GM18868 (cell line): ENCODE results near the gene RECK.
A peak's percentile ranks its signal among the peaks of the same experiment; 100 is the strongest.
"Not testable (repeated sequence)": the region's sequence is repeated elsewhere in the genome, so short reads cannot be mapped to it uniquely, and the experiment has no call there.

ENCODE experiments used
- ATAC-seq: cut with Tn5 transposase; IDR thresholded peaks from one replicate; pipeline ENCODE4 v1.9.1; 2021; ENCODE audit warnings: mild to moderate bottlenecking, moderate library complexity; ENCODE audit not compliant: unreplicated experiment

RECK gene, protein sequence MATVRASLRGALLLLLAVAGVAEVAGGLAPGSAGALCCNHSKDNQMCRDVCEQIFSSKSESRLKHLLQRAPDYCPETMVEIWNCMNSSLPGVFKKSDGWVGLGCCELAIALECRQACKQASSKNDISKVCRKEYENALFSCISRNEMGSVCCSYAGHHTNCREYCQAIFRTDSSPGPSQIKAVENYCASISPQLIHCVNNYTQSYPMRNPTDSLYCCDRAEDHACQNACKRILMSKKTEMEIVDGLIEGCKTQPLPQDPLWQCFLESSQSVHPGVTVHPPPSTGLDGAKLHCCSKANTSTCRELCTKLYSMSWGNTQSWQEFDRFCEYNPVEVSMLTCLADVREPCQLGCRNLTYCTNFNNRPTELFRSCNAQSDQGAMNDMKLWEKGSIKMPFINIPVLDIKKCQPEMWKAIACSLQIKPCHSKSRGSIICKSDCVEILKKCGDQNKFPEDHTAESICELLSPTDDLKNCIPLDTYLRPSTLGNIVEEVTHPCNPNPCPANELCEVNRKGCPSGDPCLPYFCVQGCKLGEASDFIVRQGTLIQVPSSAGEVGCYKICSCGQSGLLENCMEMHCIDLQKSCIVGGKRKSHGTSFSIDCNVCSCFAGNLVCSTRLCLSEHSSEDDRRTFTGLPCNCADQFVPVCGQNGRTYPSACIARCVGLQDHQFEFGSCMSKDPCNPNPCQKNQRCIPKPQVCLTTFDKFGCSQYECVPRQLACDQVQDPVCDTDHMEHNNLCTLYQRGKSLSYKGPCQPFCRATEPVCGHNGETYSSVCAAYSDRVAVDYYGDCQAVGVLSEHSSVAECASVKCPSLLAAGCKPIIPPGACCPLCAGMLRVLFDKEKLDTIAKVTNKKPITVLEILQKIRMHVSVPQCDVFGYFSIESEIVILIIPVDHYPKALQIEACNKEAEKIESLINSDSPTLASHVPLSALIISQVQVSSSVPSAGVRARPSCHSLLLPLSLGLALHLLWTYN

DNA sequence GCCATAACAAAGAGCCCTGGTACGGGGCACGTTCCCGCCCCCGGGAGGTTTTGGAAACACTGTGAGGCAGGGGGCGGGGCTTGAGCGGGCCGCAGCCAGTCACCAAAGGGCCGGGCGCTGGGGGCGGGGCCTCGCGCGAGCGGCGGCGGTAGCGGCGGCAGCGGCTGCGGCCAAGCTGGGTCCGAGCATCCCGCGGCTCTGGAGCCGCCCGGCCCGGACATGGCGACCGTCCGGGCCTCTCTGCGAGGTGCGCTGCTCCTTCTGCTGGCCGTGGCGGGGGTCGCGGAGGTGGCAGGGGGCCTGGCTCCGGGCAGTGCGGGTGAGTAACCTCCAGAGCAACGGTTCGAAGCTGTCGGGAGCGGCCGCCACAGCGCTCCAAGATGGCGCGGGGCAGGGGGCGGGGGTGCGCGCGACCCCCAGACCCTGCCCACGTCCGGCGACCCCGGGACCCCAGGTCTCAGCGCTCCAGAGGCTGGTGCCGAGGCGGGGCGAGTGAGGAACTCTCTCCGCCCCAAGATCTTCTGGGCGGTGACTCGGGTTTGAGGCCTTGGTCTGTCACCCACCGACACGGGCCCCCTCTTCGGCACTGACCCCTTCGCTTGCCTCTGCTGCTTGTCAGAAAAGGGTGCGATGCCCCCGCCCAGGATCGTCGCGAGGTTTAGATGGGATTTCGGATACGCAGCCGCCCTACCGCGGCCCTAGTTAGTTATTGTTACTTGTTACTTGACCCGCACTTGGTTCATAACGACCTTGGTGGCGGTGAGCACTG is at the start of gene RECK:
Gene RECK, plus strand, starts transcription at position 134 of the 769 bp plus-strand sequence. Its CDS starts 86 bp downstream, at position 220.
- peak; percentile 90 for ATAC-seq

DNA sequence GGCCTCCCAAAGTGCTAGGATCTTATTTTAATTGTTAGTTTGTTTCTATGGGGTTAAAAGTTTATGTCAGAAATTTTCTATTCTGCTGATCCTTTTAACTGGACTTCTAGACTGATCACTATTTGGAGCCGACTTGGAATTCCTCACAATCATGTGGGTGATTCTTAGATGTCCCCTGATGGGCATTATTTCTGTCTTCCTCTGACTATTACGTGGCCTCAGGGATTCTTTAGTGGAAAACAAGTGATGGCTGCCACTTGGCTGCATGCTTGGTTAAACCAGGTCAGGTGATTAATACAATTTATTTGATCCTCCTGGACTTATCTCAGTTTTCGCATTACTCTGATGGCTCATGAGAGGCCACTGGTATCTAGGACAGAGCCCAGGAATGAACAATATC is 46.6 kb upstream of the RECK start:
- ATAC-seq = no peak

DNA sequence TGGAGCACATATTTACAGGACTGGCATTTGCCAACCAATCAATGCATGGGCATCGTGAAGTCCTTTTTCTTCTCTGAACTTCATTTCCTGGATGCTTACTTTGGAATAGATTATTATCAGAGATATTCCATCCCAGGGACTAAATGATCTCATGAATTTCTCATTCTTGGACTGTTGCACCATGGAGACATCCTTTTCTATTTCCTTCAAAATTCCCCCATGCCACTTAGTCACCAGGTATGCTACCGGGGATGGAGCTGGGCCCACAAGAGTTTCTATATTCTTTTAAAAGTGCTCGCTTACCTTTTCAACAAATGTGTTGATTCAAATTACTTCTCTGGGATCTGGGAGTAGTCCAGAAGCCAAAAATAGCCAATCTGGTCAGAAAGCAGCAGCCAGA is 43.6 kb upstream of the RECK start:
- ATAC-seq = not testable (repeated sequence)

DNA sequence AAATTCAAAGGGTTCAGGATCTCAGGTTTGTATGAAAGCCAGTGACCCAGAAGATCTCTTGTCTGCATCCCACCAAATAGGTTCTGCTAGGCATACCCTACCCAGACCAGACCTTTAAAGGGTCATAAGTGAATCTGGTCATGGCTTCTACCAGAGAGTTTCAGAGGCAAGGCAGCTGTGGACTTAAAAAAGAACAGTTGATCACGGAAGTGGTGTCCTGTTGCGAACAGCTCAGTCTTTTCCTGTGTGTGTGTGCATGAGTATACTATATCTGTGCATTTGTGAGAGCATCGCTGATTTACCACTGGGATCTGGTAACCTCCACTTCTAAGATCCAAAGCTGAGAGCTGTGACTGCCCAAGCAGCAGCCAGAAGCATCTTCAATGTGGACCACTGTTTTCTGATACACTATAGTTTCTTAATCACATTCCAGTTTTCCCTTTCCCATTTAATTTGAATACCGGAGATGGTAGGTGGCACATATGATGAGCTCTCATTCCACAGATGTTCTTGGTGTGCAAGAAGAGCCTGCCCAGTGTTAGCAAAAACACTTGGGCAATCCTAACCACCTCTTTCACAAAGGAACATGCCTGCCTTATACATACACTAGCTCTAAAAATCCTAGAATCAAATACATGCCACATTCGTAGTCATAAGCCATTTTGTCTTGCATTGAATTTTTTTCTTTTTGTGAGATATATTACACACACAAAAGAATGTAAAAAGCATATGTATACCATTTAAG is 42.6 kb upstream of the RECK start:
- no peak for ATAC-seq

DNA sequence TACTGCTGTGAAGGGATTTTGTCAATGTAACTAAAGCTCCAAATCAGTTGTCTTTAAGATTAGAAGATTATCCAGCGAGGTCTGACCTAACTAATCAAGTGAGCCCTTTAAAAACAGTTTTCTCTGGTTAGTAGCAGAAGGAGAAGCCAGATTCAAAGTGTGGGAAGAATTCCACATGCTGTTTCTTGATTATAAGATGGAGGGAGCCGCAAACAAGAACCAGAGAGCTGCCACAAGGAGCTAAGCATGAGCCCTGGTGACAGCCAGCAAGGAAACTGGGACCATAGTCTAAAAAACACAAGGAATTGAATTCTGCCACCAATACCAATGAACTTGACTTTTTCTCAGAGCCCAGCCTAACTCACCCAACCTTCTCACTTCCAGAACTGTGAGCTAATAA is 41.8 kb upstream of the RECK start:
- no peak for ATAC-seq

DNA sequence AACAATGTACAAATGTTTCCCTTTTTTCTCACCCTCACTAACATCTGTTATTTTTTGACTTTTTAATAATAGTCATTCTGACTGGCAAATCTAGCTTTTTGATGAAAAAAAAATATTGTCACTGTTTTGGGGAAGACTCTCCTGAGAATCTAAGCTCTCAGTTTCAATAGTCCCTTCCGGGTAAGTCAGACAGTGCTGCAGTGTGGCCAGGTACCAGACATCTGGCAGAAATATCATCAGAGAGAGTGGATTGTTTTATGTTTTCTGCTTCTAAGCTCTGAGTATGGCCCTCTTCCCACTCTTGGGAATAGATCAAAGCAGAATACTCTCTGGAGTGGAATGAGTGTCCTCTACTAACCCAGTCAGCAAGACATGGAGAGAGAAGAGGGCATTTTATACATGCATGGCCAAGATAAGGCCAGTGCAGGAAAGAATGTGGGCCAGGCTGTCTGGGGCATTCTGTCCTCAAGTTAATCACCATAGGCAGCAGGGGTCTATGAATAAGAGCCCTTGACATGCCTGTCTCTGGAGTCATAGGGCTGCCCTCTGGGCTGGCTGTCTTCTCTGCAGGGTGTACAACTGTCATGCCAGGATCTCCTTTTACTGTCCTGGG is 40.2 kb upstream of the RECK start:
- ATAC-seq = no peak

DNA sequence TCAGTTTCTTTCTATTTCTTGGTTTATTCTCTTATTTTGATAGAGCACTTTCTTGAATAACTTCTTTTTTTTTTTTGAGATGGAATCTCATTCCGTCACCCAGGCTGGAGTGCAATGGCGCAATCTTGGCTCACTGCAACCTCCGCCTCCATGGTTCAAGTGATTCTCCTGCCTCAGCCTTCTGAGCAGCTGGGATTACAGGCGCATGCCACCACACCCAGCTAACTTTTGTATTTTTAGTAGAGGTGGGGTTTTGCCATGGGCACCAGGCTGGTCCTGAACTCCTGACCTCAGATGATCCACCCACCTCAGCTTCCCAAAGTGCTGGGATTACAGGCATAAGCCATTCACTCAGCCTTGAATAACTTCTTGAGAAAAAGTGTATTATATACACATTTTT is 39.7 kb upstream of the RECK start:
- not testable (repeated sequence) for ATAC-seq

DNA sequence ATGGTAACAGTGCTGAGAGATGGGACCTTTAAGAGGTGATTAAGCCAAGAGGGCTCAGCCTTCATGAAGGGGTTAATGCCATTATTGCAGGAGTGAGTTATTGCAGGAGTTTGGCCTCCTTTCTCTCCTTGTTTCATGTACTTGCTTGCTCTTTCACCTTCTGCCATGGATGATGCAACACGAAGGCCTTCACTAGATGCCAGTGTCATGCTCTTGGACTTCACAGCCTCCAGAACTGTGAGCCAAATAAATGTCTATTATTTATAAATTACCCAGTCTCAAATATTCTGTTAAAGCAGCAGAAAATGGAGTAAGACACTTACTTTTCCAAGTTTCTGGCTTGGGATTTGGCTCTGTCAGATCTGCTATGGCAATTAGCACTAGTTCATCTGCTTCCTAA is 38.4 kb upstream of the RECK start:
- no peak for ATAC-seq

DNA sequence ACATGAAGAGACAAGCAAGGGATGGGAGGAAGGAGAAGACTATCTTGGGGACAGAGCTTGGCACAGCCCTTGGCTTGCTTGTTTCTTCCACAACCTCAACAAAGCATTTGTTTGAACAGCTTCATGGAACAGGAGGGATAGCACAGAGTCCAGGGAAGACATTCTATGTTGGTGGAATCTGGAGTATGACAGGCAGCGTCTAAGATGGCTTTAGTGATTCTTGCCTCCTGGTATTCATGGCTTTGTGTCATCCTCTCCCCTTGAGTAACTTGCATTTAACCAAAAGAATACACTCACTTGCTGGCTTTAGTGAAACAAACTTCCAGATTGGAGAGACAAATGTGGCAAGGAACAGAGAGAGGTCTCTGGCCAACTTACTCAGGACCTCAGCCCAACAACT is 30.8 kb upstream of the RECK start:
- ATAC-seq = no peak

DNA sequence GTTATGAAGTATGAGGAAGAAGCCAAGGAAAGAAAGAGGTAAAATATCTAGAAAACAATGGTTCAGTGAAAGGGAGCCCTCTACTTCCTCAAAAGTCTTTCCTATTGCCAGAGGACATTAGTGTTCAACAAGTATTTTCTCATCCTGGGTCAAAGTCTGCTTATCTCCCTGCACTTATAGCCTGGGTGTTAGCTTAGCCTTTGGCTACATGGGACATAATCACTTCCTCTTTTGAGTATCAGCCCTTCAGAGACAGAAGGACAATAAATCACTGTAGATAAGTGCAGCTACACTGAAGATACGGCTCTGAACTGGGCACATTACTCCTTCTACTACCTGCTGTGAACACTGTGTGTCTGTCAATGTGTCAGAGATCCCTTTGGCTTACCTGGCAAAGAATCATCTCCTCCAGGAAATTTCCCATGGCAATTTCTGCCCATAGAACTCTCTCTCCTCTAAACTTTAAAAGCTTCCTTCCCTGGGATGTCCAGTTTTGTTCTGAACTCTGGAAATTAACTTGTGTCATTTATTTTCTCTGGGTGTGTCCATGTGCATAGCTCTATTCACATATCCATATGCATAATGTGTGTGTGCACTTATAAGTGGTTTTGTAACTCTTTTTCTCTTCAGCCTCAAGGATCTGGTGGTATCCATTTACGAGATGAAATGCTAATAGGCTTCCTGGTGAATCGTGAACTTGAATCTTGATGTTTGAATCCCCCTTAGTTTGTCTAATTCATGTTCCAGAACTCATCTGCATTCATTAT is 30.0 kb upstream of the RECK start:
- ATAC-seq = no peak

DNA sequence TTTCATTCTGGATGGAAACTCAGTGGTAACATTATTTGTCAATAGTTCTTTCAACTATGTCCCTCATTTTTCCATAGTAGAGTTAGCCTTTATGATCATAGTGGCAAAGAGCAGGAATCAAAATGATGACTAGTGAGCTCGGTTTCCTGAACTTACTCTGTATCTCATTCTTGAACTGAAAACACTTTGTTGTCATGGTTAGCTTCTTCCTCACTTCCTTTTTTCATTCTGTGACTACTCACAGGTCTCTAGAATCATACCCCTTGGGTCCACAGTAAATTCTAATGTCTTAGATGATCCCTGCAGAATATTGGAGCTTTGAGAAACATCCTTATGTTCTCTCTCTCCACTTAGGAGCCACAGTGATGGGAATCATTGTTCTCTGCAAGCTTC is 29.4 kb upstream of the RECK start:
- ATAC-seq = peak; percentile 79

DNA sequence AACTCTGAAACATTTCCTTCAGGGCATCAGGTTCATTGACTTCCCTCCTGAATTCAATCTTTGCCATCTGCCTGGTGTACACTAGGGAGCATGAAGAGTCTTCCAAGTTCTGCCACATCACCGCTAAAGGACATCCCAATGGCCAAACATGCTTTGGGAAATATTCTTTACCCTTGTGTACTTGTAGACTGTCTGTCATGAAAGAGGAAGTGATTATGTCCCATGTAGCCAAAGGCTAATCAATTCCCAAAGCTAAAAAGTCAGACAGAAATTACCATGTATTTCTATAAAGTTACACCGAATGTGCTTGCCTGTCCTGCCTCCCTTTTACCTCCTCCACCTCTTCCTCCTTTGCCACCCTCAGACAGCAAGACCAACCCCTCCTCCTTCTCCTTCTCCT is 28.9 kb upstream of the RECK start:
- ATAC-seq = no peak

DNA sequence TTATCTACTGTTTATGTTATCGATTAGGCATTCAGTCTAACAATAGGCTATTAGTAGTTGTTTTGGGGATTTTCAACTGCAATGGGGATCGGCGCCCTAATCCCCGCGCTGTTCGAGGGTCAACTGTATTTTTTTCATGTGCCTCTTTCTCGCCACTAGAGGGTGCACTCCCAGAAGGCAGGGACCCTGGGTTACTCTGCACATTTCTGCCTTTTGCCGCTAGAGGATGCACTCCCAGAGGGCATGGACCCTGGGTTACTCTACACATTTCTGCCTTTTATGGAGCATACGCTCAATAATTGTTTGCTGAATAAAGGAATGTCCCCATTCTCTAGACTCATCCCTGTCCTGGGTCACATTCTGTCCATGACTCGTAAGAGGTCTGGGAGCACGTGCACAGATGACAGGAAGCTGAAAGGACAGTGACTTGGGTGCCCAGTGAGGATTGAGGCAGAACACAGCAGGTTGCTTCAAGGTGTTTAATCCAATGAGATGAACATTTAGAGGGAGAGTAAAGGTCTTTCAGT is 27.9 kb upstream of the RECK start:
- ATAC-seq = no peak

DNA sequence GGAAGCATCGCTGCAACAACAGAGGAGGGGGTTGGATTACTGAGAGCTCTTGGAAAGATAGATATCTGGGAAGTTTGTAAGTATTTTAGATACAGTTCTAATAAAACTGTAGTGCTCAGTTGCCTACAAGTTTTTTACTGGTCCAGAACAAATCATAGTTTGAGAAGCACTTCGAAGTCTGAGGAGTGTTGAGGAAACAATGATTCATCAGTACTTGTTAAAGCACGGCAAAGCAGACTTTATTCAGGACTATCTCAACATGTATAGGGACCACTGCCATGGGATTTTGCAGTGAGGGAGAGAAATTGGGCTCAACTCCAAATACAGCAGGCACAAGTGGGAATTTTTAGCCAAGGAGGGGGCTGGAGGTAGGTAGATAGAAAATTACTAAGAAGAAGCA is 25.3 kb upstream of the RECK start:
- ATAC-seq = no peak

DNA sequence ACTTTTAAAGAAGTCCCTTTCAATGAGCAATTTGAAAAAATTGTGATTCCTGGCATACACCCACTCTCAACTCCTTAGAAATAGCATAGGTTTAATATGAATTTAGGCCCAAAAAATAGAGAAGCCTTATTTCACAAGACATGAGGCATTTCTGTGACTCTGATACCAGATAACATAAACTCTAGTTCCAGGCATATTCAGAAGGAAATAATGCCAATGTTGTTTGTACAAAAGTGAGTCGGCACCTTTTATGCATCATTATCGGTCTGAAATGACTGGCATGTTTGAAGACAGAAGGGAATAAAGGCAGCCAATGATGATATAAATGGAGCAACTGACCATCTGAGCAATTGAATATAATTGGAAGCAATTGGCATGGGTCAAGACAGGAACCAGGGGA is 19.4 kb upstream of the RECK start:
- ATAC-seq = no peak

DNA sequence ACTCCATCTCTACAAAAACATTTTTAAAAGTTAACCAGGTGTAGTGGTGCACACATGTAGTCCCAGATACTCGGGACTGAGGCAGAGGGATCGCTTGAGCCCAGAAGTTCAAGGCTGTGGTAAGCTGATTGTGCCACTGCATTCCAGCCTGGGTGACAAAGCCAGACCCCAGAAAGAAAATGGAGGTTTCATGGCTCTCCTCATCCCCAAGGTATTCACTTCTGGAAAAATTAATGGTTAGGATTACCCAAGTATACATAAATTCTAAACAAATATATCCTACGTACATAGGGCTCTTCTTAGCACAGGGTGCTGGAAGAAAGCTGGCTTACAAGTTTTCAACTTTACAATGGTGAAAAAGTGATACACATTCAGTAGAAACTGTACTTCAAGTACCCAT is 18.6 kb upstream of the RECK start:
- ATAC-seq = no peak

DNA sequence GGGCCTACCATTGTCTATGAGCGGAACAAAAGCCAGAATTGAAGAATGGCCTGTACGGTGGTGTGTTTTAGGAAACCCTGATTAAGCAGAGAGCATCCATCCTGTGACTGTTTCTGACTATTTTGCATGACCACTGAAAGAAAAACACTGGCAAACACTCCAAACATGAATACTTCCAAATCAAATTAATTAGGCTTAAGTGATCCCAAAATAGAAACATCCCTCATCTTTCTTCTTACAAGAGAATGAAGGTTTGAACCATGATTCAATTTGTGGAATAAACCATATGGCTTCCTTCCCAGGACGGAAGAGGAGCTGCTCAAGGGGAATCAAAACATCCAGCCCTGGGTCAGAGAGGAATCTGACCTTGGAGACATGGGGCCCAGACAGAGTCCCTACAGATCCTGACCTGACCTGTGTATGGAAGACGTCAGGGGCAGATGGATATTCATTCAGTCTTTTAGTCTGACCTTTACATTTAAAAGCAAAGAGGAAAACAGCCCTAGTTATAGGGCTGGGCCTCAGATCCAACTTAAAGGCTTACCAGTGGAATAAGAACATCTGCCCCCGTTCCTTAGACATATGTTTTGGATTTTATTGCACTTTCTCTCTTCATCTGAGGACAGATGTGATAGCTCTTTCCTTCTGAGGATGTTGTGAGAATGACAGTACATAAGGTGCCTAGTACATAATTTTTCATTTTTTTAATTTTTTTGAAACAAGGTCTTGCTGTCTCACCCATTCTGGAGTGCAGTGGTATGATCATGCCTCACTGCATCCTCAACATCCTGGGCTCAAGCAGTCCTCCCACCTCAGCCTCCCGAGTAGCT is 17.6 kb upstream of the RECK start:
- no peak for ATAC-seq

DNA sequence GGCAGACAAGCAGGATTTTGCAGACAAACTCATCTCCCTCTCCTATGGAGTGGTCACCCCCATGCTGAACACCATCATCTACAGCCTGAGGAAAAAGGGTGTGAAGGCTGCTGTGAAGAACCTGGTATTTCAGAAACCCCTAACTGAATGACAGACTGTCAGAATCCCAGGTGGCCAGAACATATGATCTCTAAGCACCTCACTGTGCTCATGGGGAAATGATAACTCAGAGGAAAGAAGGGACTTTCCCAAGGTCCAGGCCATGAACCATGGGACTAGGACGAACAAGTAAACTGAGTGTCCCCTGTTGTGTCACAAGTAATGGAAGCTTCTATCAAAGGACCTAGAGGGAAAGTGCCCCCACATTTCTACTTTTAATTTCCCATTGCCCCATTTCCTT is 14.7 kb upstream of the RECK start:
- ATAC-seq = no peak
